ENCODE results near the gene IKBKG. TPM values are rescaled to one million over a fixed set of nuclear protein-coding genes. Genes with fewer than 3 reads are reported as not detected.
"Not testable (repeated sequence)": the region's sequence is repeated elsewhere in the genome, so short reads cannot be mapped to it uniquely, and the experiment has no call there.

The IKBKG gene
- total RNA-seq, 1 experiment from 2014 or later, result 34.3 TPM

- peak within 1 kb of the TSS; percentile 86 for H3K4me3 ChIP-seq (ENCODE audit: low read length)
- peak within 1 kb of the TSS; percentile 87 for H3K9ac ChIP-seq (ENCODE audit: low read length)
- H3K4me1 ChIP-seq (ENCODE audit: insufficient read depth, low read length), result peaks cover 50% of the 10 kb centered on the region
- H3F3A ChIP-seq (ENCODE audit: low read length, unreplicated experiment), result no peaks in the 10 kb centered on the region
- H3K4me2 ChIP-seq (ENCODE audit: low read length), result peak within 1 kb of the TSS; percentile 88
- CTCF ChIA-PET, result no interaction called here
- H3K9me2 ChIP-seq (replicated peaks; ENCODE audit: low read length), result no peaks in the 10 kb centered on the region
- H3K36me3 ChIP-seq (ENCODE audit: low read depth, low read length), result 0 out of 2 replicates have a peak, but pooled peaks cover 2% of the 10 kb centered on the region
- no peaks in the 10 kb centered on the region for H3K9me3 ChIP-seq (ENCODE audit: low read length)
- H3K27ac ChIP-seq (ENCODE audit: low read length), result peak within 1 kb of the TSS; percentile 95
- POLR2A ChIA-PET (ENCODE audit: unreplicated experiment), result no interaction called here
- no peaks in the 10 kb centered on the region for H3K27me3 ChIP-seq (ENCODE audit: low read length)
- intact Hi-C loops (cut with micrococcal nuclease), result no loop called here
- DNase-seq (peak; percentile 73), ATAC-seq (peak; percentile 38)
- H2AFZ ChIP-seq (ENCODE audit: low read length), result peak within 1 kb of the TSS; percentile 68
- TF ChIP-seq EZH2phosphoT487 (IDR thresholded peaks at IDR 0.05; ENCODE audit: borderline replicate concordance, low read length) (no peak), EZH2 (IDR thresholded peaks at IDR 0.05; ENCODE audit: low read length, unreplicated experiment) (no peak), CTCF (conservative IDR thresholded peaks at IDR 0.05; ENCODE audit: low read depth, low read length) (no peak)
- peaks cover 84% of the 10 kb centered on the region for H3K79me2 ChIP-seq (ENCODE audit: low read length)
- H4K20me1 ChIP-seq (ENCODE audit: low read length), result no peaks in the 10 kb centered on the region
- TSS peak; percentile 61 for BruUV-seq (replicated peaks)
Measured at GRCh38 chrX:154546354-154547244, 821 bp upstream of the IKBKG start, which contains the start of gene G6PD. Gene G6PD, minus strand, starts transcription at chrX:154546846. Its CDS starts 691 bp downstream, at chrX:154546155.

- CTCF ChIA-PET, result no interaction called here
- no peaks in the 10 kb centered on the region for H4K20me1 ChIP-seq (ENCODE audit: low read length)
- no peaks in the 10 kb centered on the region for H3K9me3 ChIP-seq (ENCODE audit: low read length)
- peak overlapping the region; percentile 88 for H3K4me2 ChIP-seq (ENCODE audit: low read length)
- H3K4me3 ChIP-seq (ENCODE audit: low read length), result peak overlapping the region; percentile 86
- H3K36me3 ChIP-seq (ENCODE audit: low read depth, low read length), result 0 out of 2 replicates have a peak, but pooled peaks cover 2% of the 10 kb centered on the region
- H3K27me3 ChIP-seq (ENCODE audit: low read length), result no peaks in the 10 kb centered on the region
- POLR2A ChIA-PET (ENCODE audit: unreplicated experiment), result no interaction called here
- H3K79me2 ChIP-seq (ENCODE audit: low read length), result peaks cover 80% of the 10 kb centered on the region
- no peak for DNase-seq
- ATAC-seq, result no peak
- H3K27ac ChIP-seq (ENCODE audit: low read length), result peak overlapping the region; percentile 95
- no peaks in the 10 kb centered on the region for H3K9me2 ChIP-seq (replicated peaks; ENCODE audit: low read length)
- TF ChIP-seq CTCF (conservative IDR thresholded peaks at IDR 0.05; ENCODE audit: low read depth, low read length) (no peak), EZH2phosphoT487 (IDR thresholded peaks at IDR 0.05; ENCODE audit: borderline replicate concordance, low read length) (no peak), EZH2 (IDR thresholded peaks at IDR 0.05; ENCODE audit: low read length, unreplicated experiment) (no peak)
- peak overlapping the region; percentile 68 for H2AFZ ChIP-seq (ENCODE audit: low read length)
- H3K9ac ChIP-seq (ENCODE audit: low read length), result peak overlapping the region; percentile 87
- intact Hi-C loops (cut with micrococcal nuclease), result no loop called here
- no peaks in the 10 kb centered on the region for H3F3A ChIP-seq (ENCODE audit: low read length, unreplicated experiment)
- H3K4me1 ChIP-seq (ENCODE audit: insufficient read depth, low read length), result peaks cover 37% of the 10 kb centered on the region
- BruUV-seq (replicated peaks), result no TSS peak
Measured at GRCh38 chrX:154548028-154548316, 552 bp downstream of the IKBKG start.

- POLR2A ChIA-PET (ENCODE audit: unreplicated experiment), result no interaction called here
- peaks cover 26% of the 10 kb centered on the region for H3K4me1 ChIP-seq (ENCODE audit: insufficient read depth, low read length)
- H3K4me3 ChIP-seq (ENCODE audit: low read length), result peak overlapping the region; percentile 6; the same call in 1 of the 2 replicates
- intact Hi-C loops (cut with micrococcal nuclease), result no loop called here
- no peaks in the 10 kb centered on the region for H3K9me3 ChIP-seq (ENCODE audit: low read length)
- CTCF ChIA-PET, result no interaction called here
- no peaks in the 10 kb centered on the region for H3K9me2 ChIP-seq (replicated peaks; ENCODE audit: low read length)
- no peak overlapping the region for H3K9ac ChIP-seq (ENCODE audit: low read length)
- peak overlapping the region; percentile 88 for H3K4me2 ChIP-seq (ENCODE audit: low read length)
- DNase-seq (peak; percentile 8), ATAC-seq (no peak)
- no TSS peak for BruUV-seq (replicated peaks)
- no peaks in the 10 kb centered on the region for H4K20me1 ChIP-seq (ENCODE audit: low read length)
- no peak overlapping the region for H2AFZ ChIP-seq (ENCODE audit: low read length)
- peaks cover 75% of the 10 kb centered on the region for H3K79me2 ChIP-seq (ENCODE audit: low read length)
- TF ChIP-seq CTCF (conservative IDR thresholded peaks at IDR 0.05; ENCODE audit: low read depth, low read length) (no peak), EZH2phosphoT487 (IDR thresholded peaks at IDR 0.05; ENCODE audit: borderline replicate concordance, low read length) (no peak), EZH2 (IDR thresholded peaks at IDR 0.05; ENCODE audit: low read length, unreplicated experiment) (no peak)
- H3K36me3 ChIP-seq (ENCODE audit: low read depth, low read length), result peaks cover 2% of the 10 kb centered on the region; the same call in 1 of the 2 replicates
- H3K27ac ChIP-seq (ENCODE audit: low read length), result no peak overlapping the region
- H3K27me3 ChIP-seq (ENCODE audit: low read length), result no peaks in the 10 kb centered on the region
- no peaks in the 10 kb centered on the region for H3F3A ChIP-seq (ENCODE audit: low read length, unreplicated experiment)
Measured at GRCh38 chrX:154549766-154550165, 2.3 kb downstream of the IKBKG start.

- Histone ChIP-seq H3K4me1 (ENCODE audit: insufficient read depth, low read length) (peaks cover 13% of the 10 kb centered on the region; the same call in 1 of the 2 replicates), H3K79me2 (ENCODE audit: low read length) (peaks cover 57% of the 10 kb centered on the region)
- POLR2A ChIA-PET (ENCODE audit: unreplicated experiment); H3K9me3 ChIP-seq (ENCODE audit: low read length); H3K27ac ChIP-seq (ENCODE audit: low read length); H3K4me2 ChIP-seq (ENCODE audit: low read length); H3F3A ChIP-seq (ENCODE audit: low read length, unreplicated experiment); H3K4me3 ChIP-seq (ENCODE audit: low read length); ATAC-seq; BruUV-seq (replicated peaks); H4K20me1 ChIP-seq (ENCODE audit: low read length); DNase-seq; intact Hi-C loops (cut with micrococcal nuclease); H3K9me2 ChIP-seq (replicated peaks; ENCODE audit: low read length); H3K9ac ChIP-seq (ENCODE audit: low read length); H2AFZ ChIP-seq (ENCODE audit: low read length); H3K36me3 ChIP-seq (ENCODE audit: low read depth, low read length); CTCF ChIA-PET; H3K27me3 ChIP-seq (ENCODE audit: low read length): not testable (repeated sequence)
Measured at GRCh38 chrX:154552112-154552806, 4.8 kb downstream of the IKBKG start.

All from PC-3 (cell line).